Measurements from ENCODE around the gene EXOC4. TPM values are rescaled to one million over a fixed set of nuclear protein-coding genes. Genes with fewer than 3 reads are reported as not detected.

EXOC4 gene
- total and polyA plus RNA-seq, 2 of the 8 experiments (the other 6 are each of a cell fraction or from before 2014, with no cell fraction given): 27.0 to 67.3 TPM

GRCh38 chr7:133794479-133794878 is 541.6 kb downstream of the EXOC4 start:
- H3K18ac ChIP-seq (ENCODE audit: extremely low read depth, low read length): no peak overlapping the region
- no peak overlapping the region for H2AK5ac ChIP-seq (ENCODE audit: low read depth, low read length)
- H3K23ac ChIP-seq (ENCODE audit: insufficient read length): no peak overlapping the region
- H3K4me2 ChIP-seq (ENCODE audit: insufficient read depth in 1 of 2, low read depth in 2 of 2, low read length in 2 of 2): no peak overlapping the region
- H3K27ac ChIP-seq (ENCODE audit: low read depth, low read length): no peak overlapping the region
- no peak overlapping the region for H3K14ac ChIP-seq (ENCODE audit: insufficient read length)
- H2BK12ac ChIP-seq (ENCODE audit: low read depth, low read length): no peak overlapping the region
- H2BK120ac ChIP-seq (replicated peaks; ENCODE audit: low read depth, low read length): no peak overlapping the region
- ChIA-PET CTCF (ENCODE audit: partially characterized antibody) (interaction anchor here (0.7 to 1.9 kb wide), 3 partner anchors 13 to 452 kb away, joined by 3 to 5 read pairs (median 4); no protein-coding TSS in a partner anchor), POLR2A (ENCODE audit: partially characterized antibody) (no interaction called here)
- H3K9ac ChIP-seq (replicated peaks in 1 of 4; ENCODE audit: extremely low read depth in 1 of 4, low read depth in 3 of 4, low read length in 3 of 4): no peak overlapping the region
- H3K4ac ChIP-seq (replicated peaks; ENCODE audit: insufficient read length, low read depth, low read length): no peak overlapping the region
- no peaks in the 10 kb centered on the region for H3K79me1 ChIP-seq (ENCODE audit: low read depth, low read length)
- no peaks in the 10 kb centered on the region for H3K27me3 ChIP-seq (replicated peaks in 1 of 4; ENCODE audit: control insufficient read depth in 3 of 4, extremely low read depth in 1 of 4, insufficient read depth in 3 of 4, low read length in 3 of 4)
- FAIRE-seq (no peak), DNase-seq (ENCODE audit: low read depth in 1 of 2, low spot score in 2 of 2) (no peak)
- H3K9me3 ChIP-seq (ENCODE audit: insufficient read depth in 2 of 2, low read depth in 1 of 2, low read length in 1 of 2): no peaks in the 10 kb centered on the region
- no peak overlapping the region for H3K56ac ChIP-seq (replicated peaks; ENCODE audit: insufficient read length, low read depth, low read length)
- no peak overlapping the region for H3K4me3 ChIP-seq (ENCODE audit: extremely low read depth in 1 of 4, insufficient read depth in 2 of 4, low read depth in 3 of 4, low read length in 4 of 4)
- no peaks in the 10 kb centered on the region for H3K79me2 ChIP-seq (ENCODE audit: control insufficient read depth in 1 of 2, insufficient read depth in 2 of 2, low read length in 2 of 2)
- peaks cover 0 to 5% (median under 1%) of the 10 kb centered on the region in 4 experiments; a peak in 1 of 7 replicates for H3K4me1 ChIP-seq (replicated peaks in 1 of 4; ENCODE audit: control insufficient read depth in 3 of 4, insufficient read depth in 4 of 4, low read length in 3 of 4)
- no peak overlapping the region for H4K91ac ChIP-seq (replicated peaks; ENCODE audit: insufficient read length, low read length)
- no peak overlapping the region for H4K5ac ChIP-seq (ENCODE audit: insufficient read length, low read depth, low read length)
- H2BK15ac ChIP-seq (ENCODE audit: low read length): no peak overlapping the region
- no peaks in the 10 kb centered on the region for H3K23me2 ChIP-seq (ENCODE audit: low read depth, low read length)
- no peak overlapping the region for H2BK5ac ChIP-seq (ENCODE audit: low read depth, low read length)
- no peaks in the 10 kb centered on the region for H4K20me1 ChIP-seq (replicated peaks in 1 of 2; ENCODE audit: control insufficient read depth in 1 of 2, insufficient read depth in 2 of 2, low read length in 2 of 2)
- no peak overlapping the region for H2BK20ac ChIP-seq (ENCODE audit: low read length)
- no peaks in the 10 kb centered on the region for H3K36me3 ChIP-seq (ENCODE audit: control insufficient read depth in 2 of 4, insufficient read depth in 4 of 4, low read length in 3 of 4)
- no peak overlapping the region for H2AFZ ChIP-seq (ENCODE audit: low read length)
- H4K8ac ChIP-seq (ENCODE audit: extremely low read depth, insufficient read depth, low read length): no peak overlapping the region
- 43% methylated on average over 2 of the region's 2 CpGs; no CpG with 5 or more reads in 1 of the 2 experiments for WGBS, 2 experiments (ENCODE audit: extremely low coverage in 1 of 2, insufficient coverage in 1 of 2, insufficient read length in 1 of 2, insufficient replicate concordance in 2 of 2, low coverage in 1 of 2, low lambda C conversion rate in 2 of 2, missing lambda C conversion rate in 1 of 2)
- TF ChIP-seq TBP (IDR thresholded peaks at IDR 0.05; ENCODE audit: low read depth, low read length) (no peak), JUN (IDR thresholded peaks at IDR 0.05; ENCODE audit: low read depth, low read length) (no peak), EGR1 (IDR thresholded peaks at IDR 0.05; ENCODE audit: borderline replicate concordance, low read depth, low read length) (no peak), BRCA1 (IDR thresholded peaks at IDR 0.05; ENCODE audit: low read depth, low read length) (no peak), HDAC6 (IDR thresholded peaks at IDR 0.05; ENCODE audit: low read depth, low read length) (no peak), MAX (IDR thresholded peaks at IDR 0.05) (no peak), RFX5 (IDR thresholded peaks at IDR 0.05; ENCODE audit: borderline replicate concordance, low read depth, low read length) (no peak), MAFK (IDR thresholded peaks at IDR 0.05; ENCODE audit: low read depth, low read length) (no peak), CHD1 (IDR thresholded peaks at IDR 0.05; ENCODE audit: low read depth, low read length) (no peak), USF2 (IDR thresholded peaks at IDR 0.05; ENCODE audit: low read length) (no peak), RNF2 (IDR thresholded peaks at IDR 0.05; ENCODE audit: borderline replicate concordance, low read depth, low read length, missing control alignments, poor library complexity, severe bottlenecking) (no peak), TEAD4 (IDR thresholded peaks at IDR 0.05; ENCODE audit: low read depth, low read length) (no peak), ASH2L (IDR thresholded peaks at IDR 0.05; ENCODE audit: low read length) (no peak), TAF7 (optimal IDR thresholded peaks at IDR 0.05; ENCODE audit: borderline replicate concordance, low read depth, low read length) (no peak)
